HG03520 (cell line): ENCODE measurements around the gene ALDH5A1.

Experiments
- ATAC-seq: cut with Tn5 transposase; IDR thresholded peaks from one replicate; pipeline ENCODE4 v1.9.1; 2021; ENCODE audit warnings: mild to moderate bottlenecking, moderate library complexity; ENCODE audit not compliant: unreplicated experiment

Gene ALDH5A1

GRCh38 chr6:24494821-24495795 is at the start of gene ALDH5A1:
Gene ALDH5A1 (plus strand): TSS chr6:24494969. CDS start chr6:24494997, 28 bp downstream.
- ATAC-seq = peak; percentile 61

DNA sequence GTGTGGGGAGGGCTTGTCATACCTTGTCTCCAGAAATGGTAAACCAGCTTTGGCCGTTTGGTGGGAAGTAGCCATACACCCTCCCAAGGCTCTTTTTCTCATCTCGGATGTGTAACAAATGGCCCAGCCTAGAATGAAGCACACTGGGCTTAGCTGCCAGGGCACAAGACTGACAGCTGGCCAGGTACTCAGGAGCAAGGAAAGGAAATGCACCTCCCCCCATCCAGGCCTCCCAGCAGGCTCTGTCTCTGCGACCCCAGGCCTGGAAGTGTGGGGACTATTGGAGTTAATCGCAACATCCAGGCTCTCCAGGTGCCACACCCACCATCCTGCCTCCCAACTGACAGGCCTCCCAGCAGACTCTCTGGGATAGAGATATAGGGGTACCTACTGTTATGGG is 49.1 kb upstream of the ALDH5A1 start:
- ATAC-seq = no peak

GRCh38 chr6:24446670-24447069 is 48.1 kb upstream of the ALDH5A1 start:
- ATAC-seq = no peak

- no peak for ATAC-seq
Observed at GRCh38 chr6:24448396-24448795, 46.4 kb upstream of the ALDH5A1 start.

- ATAC-seq = no peak
Observed at GRCh38 chr6:24448828-24449525, 45.8 kb upstream of the ALDH5A1 start.

DNA sequence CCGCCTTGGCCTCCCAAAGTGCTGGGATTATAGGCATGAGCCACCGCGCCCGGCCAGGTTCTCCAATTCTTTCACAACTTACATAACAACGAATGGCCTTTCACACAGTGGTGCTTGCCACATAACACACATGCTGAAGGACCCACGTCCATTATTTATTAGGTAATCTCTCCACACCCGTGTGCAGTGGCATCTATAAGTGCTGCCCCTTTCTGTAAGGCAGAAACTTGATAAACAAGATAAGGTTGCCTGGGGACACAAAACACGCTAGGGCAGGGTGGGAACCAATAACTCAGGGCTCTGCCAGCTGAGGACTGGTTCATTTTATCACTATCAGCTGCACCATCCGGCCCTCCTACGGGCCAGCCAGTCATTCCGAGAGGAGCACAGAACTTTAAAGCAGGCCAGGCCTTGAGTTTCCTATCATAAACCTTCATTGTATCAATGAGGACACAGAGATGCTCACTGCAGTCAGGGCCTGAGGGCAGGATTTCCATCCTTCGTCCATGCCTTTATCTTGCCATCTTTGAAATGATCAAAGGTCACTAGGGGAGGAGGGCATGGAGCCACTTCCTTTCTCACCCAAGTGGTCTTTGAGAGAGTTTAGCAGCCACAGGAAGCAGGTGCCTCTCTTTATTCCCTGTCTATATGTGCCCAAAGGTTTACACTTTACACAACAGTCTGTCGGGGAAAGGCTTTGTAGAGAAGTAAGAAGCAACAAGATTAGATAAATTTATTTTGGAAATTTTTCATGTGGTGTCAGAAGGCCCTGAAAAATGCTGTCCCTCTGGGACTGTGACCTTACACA is 43.0 kb upstream of the ALDH5A1 start:
- ATAC-seq = no peak

GRCh38 chr6:24453921-24454320 is 40.8 kb upstream of the ALDH5A1 start:
- ATAC-seq = no peak

DNA sequence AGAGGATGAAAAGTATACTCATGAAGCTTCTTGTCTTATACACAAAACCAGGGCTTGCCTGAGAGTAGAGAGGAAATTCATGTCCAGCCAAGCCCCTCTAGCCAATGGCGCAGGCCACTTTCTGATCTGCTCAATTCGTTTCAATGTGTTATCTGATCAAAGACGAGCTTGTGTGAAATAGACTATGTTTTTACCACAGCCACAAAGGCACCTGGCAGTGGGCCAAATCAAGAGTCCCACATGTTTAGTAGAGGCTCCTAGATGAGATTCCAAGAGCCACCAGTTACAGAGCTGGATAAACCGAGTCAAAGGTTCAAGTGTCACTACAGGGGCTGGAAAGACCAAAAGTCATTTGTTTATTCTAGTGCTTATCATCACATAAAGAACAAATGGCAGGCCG is 40.3 kb upstream of the ALDH5A1 start:
- ATAC-seq = no peak

GRCh38 chr6:24455061-24455460 is 39.7 kb upstream of the ALDH5A1 start:
- ATAC-seq = no peak

DNA sequence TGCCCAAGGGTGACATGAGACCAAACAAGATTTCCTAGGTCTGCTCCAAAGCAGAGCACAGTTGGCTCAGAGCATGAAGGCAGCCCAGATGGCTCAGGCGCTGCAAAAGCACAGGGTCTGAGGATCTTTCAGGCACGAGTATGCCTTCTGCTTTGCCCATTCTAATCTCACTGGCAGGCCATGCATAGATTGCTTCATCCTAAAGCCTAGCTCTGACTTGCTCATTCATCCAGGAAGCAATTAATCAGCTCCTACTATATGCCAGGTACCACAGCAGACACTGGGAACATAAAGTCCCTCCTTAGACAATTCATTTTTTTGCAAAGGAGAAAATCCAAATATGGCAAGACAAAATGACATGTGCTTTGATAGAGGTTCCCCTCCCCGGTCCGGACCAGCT is 36.6 kb upstream of the ALDH5A1 start:
- no peak for ATAC-seq

DNA sequence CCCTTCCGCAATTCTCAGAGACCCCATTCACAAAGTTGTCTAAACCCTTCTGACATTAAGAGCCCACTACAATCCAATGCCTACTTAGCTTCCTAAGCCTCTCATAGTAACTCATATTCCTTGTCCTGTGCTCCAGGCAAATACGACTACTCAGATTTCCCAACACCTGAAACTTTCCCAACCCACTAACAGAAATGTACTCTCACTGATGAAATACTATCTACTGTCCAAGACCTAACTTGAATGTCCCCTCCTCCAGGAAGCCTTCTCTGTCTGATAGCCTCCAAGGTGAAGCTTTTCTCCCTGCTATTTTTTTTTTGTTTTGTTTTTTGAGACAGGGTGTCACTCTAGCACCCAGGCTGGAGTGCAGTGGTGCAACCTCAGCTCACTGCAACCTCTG is 35.8 kb upstream of the ALDH5A1 start:
- ATAC-seq = no peak

- no peak for ATAC-seq
Observed at GRCh38 chr6:24460966-24461365, 33.8 kb upstream of the ALDH5A1 start.

- no peak for ATAC-seq
Observed at GRCh38 chr6:24464253-24465038, 30.3 kb upstream of the ALDH5A1 start.

GRCh38 chr6:24469811-24470210 is 25.0 kb upstream of the ALDH5A1 start:
- no peak for ATAC-seq

DNA sequence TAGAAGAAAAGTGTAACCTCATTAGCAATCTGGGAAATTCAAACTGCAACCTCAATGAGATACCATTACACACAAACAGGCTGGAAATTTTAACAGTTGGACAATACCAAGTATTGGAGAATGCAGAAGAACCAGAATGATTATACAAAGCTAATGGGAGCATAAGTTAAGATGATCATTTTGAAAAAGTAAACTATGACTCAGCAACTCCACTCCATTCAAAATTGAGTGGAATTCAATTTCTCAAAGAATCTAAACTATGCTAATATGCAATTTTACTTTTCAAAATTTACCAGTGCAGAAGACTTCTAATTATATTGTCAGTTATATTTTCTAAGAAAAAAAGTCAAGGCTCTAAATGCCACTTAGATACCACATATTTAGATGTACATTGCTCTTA is 22.6 kb upstream of the ALDH5A1 start:
- no peak for ATAC-seq

DNA sequence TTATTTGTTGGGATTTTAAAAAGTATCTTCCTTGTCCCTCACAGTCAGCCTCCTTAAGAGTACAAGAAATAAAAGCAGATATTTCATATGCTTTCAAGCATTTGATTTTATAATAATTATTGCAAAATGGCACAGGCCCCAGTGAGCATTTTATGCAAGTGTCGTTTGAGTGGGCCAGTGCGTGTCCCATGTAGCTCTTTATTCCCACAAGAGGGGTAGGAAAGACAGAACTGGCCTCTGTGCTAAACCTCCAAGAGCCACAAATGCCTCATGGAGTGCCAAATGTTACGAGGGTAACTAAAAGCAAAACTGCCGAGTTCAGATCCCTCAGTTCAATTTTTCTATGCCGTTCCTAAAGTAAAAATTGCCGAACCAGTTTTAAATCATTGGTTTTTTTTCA is 18.1 kb upstream of the ALDH5A1 start:
- no peak for ATAC-seq

DNA sequence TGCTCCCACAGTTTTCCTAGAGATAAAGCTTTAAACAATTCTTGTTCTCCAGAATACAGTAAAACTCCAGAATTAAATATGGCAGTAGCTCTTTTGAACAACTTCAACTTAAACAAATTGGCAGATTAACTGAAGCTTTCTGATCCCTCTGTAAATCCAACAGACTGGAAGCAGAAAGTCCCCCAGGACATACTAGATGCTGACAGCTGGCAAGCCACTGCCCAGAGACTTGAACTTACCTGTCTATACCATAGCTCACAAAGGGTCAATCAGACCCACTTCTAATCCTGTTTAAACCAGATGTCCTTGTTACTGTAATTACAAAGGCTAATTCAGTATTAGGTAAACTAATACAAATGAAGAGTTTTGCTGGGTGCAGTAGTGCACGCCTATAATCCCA is 17.7 kb upstream of the ALDH5A1 start:
- ATAC-seq = no peak

DNA sequence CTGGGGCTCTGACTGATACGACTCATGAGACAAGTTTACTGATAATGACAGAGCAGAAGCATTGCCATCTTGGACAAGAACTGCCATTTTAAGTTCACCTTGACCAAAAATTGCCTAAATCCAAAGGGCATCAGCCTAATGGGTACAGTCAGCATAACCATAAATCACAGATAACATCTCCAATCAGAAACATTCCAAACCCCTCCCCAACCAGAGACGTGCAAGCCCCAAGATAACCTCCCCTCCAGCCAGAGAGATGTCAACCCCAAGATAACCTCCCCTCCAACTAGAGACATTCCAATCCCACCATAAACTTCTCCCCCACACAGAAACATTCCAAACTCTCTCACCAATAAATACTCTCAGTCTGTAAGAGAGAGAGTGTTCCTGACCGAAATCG is 15.9 kb upstream of the ALDH5A1 start:
- ATAC-seq = no peak

DNA sequence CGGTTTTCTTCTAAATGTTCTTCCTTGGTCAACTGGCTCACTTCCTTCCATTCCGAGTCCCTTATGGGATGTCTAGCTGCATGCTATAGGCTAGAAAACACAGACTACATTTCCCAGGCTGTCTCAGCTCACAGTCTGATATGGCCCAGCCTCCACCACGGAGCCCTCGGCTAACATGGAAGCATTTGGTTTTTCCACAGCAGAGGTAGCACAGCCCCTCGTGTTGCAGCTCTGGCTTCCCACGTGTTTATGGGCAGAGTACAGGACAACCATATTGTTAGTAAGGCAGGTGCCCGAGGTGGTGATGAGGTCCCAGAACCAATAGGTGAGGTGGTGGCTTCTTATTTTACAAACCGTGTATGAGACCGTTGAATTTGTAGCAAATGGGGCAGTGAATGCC is 14.1 kb upstream of the ALDH5A1 start:
- ATAC-seq = no peak

DNA sequence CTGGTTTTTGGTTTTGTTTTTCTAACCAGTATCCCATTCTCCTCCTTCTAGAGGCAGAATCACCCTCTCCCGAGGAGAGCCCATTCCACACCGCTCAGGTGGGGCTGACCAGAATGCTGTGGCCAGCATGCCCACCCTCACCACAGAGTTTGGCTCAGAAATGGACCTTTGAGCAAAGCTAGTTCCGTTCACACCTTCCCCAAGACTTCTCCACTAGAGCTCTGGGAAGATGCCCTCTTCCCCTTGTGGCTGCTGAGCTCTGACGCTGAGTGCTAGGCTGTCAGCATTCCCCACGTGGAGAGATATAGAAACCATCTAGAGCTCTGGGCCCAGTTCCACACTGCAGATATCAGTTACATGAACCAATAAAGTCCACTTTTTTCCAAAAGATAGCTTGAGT is 13.3 kb upstream of the ALDH5A1 start:
- ATAC-seq = no peak
